Measurements from ENCODE around the gene CBLB. TPM values are rescaled to one million over a fixed set of nuclear protein-coding genes. Genes with fewer than 3 reads are reported as not detected.

The CBLB gene
- total and polyA plus RNA-seq, 8 donors, result 5.3 to 23.3 (median 10.4) TPM

DNA sequence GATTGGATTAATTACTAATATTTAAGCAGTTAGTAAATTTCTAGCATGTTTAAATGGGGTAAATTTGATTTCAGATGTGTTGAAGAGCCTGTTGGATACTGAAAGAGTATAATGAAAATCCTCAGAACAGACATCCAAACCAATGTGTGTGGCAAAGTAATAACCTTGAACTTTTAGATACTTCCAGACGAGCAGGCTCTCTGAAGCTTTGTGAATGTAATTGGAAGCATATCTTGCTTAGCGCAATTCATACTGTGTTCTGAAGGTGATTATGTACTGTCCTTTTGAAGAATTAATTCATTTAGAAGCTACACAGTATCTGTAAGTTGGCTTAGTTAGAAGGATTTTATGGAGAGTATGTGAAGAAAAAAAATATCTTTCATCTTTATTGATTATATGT, 161.8 kb downstream of the CBLB start:
- no peaks in the 10 kb centered on the region for H3K27me3 ChIP-seq
- no peak for TF ChIP-seq CTCF (IDR thresholded peaks at IDR 0.05)
- FAIRE-seq (no peak), ATAC-seq (no peak), DNase-seq (no peak)
- WGBS, 2 donors, result 62 to 75% methylated on average over 2 of the region's 2 CpGs
- H3K9me3 ChIP-seq, result no peaks in the 10 kb centered on the region
- H3K4me3 ChIP-seq, result no peak overlapping the region
- no peaks in the 10 kb centered on the region for H3K4me1 ChIP-seq
- intact Hi-C loops (cut with DNase I), result no loop called here
- peaks cover 0 to 6% (median 0%) of the 10 kb centered on the region in 3 donors for H3K36me3 ChIP-seq
- no peak overlapping the region for H3K27ac ChIP-seq

- 78 to 79% methylated on average over 4 of the region's 4 CpGs for WGBS, 2 donors
- no peaks in the 10 kb centered on the region for H3K4me1 ChIP-seq
- FAIRE-seq (no peak), DNase-seq (no peak), ATAC-seq (no peak)
- no peaks in the 10 kb centered on the region for H3K9me3 ChIP-seq
- intact Hi-C loops (cut with DNase I), result no loop called here
- no peak overlapping the region for H3K27ac ChIP-seq
- H3K36me3 ChIP-seq, result peaks cover 0 to 21% (median 0%) of the 10 kb centered on the region in 3 donors
- H3K27me3 ChIP-seq, result no peaks in the 10 kb centered on the region
- H3K4me3 ChIP-seq, result no peak overlapping the region
- no peak for TF ChIP-seq CTCF (IDR thresholded peaks at IDR 0.05)
Measured at GRCh38 chr3:105704726-105705410, 163.9 kb downstream of the CBLB start.

DNA sequence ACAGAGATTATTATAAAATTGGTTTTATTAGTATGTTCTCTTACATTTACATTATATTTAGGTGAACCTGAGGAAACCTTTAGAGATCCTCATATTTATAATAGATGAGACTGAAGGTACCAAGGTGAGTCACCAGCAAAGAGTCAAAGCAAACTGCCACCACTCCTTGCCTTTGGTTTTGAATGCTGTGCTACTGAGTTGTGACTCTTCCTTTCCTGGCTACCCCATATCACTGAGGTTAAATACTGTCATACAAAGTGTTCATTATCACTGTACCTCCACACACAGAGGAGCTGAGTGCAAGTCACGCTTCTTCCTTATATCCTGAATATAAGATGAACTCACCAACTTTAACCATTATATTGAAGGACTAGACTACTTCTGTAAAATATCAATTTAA, 168.2 kb downstream of the CBLB start:
- no peak overlapping the region for H3K27ac ChIP-seq
- WGBS, 2 donors, result 93 to 97% methylated on average over 1 of the region's 1 CpG
- ATAC-seq (no peak), FAIRE-seq (no peak), DNase-seq (no peak)
- H3K27me3 ChIP-seq, result no peaks in the 10 kb centered on the region
- TF ChIP-seq CTCF (IDR thresholded peaks at IDR 0.05), result no peak
- no peaks in the 10 kb centered on the region for H3K4me1 ChIP-seq
- peaks cover 0 to 25% (median 0%) of the 10 kb centered on the region in 3 donors for H3K36me3 ChIP-seq
- no peaks in the 10 kb centered on the region for H3K9me3 ChIP-seq
- intact Hi-C loops (cut with DNase I), result no loop called here
- H3K4me3 ChIP-seq, result no peak overlapping the region

DNA sequence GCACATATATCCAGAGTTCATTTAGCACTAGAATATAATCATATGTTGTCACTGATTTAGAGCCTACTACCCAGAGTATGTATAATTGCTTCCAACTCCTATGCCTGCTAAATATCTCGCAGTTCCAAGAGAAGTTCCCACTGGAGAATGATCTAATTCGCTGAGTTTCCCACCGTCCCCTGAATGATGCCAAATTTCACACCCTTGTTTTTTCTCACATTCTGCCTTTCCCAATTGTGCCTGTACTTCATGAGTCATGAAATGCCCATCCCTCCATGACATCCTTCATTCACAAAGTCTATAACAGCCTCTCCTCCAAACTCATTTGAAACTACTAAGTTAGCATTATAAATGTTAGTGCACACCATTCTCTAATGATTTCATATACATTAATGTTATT, 177.2 kb downstream of the CBLB start:
- intact Hi-C loops (cut with DNase I), result no loop called here
- DNase-seq (no peak), ATAC-seq (no peak), FAIRE-seq (no peak)
- WGBS, 2 donors, result 92 to 96% methylated on average over 3 of the region's 3 CpGs
- Histone ChIP-seq H3K27ac (no peak overlapping the region), H3K36me3 (no peaks in the 10 kb centered on the region), H3K4me3 (no peak overlapping the region), H3K9me3 (no peaks in the 10 kb centered on the region), H3K4me1 (peaks cover 0 to 9% (median 3%) of the 10 kb centered on the region in 3 donors), H3K27me3 (no peaks in the 10 kb centered on the region)
- no peak for TF ChIP-seq CTCF (IDR thresholded peaks at IDR 0.05)

DNA sequence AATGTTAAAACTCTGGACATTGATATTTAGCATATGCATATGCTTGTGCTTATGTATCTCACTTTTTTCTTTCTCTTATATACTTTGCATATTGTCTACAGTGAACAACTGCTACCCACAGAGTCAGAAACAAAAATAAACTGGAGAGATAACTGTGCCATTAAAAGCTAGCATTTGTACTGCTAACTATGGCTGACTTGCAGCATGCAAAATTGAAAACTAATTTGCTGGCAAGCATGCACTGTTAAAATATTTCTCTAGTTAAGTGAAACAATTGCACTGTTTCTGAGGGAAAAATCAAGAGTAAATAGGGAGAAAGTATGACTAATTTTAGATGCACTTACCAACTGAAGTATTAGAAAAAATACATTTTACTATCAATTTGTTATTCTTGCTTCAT, 177.8 kb downstream of the CBLB start:
- no peak for FAIRE-seq
- DNase-seq, result no peak

More for the DNA sequence above, 177.8 kb downstream of the CBLB start:
- H3K9me3 ChIP-seq, result no peaks in the 10 kb centered on the region
- intact Hi-C loops (cut with DNase I), result no loop called here
- peaks cover 0 to 9% (median 3%) of the 10 kb centered on the region in 3 donors for H3K4me1 ChIP-seq
- no peaks in the 10 kb centered on the region for H3K27me3 ChIP-seq
- no peaks in the 10 kb centered on the region for H3K36me3 ChIP-seq
- H3K4me3 ChIP-seq, result no peak overlapping the region
- no peak overlapping the region for H3K27ac ChIP-seq
- no peak for ATAC-seq
- no peak for TF ChIP-seq CTCF (IDR thresholded peaks at IDR 0.05)
